ENCODE data around the gene THSD4. TPM values are rescaled to one million over a fixed set of nuclear protein-coding genes. Genes with fewer than 3 reads are reported as not detected.

THSD4 gene
- total RNA-seq, 2 experiments from 2014 or later = not detected

DNA sequence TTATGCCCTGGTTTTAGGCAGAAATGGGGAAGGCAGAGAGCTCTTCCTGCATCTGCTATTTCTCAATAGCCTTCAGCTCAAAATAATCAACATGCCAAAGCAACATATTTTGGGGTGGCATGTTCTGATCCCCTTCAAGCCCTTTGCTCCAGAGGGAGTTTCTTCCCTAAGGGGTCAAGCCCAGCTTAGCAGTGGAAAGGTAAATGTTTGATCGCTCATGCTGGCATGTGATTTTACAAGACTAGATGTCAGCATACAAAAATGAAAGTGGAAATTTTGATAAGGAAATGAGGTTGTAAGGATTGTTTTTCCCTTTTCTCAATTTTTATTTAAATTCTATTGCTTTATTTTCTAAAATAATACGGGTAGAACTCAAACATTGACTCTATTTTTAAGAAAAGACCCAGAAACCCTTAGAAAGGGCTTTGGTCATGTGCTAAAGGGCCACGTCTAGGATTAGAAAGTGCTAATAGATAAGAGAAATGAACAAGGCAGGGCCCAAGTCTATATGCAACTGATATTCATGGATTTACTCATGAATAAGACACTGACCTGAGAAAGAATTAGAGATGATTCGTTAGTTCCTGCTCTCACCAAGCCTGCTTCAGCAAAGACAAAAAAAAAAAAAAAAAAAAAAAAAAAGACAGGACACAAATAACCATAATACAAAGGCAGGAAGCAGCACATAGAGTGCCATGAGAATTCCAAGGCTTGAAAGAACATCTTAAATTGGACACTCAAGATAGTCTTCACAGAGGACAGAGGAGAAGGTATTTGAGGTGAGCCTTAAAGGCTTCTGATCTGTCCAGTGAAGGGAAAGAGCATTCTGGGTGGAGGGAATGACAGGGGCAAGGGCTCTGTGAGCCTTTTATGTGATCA lies 640.1 kb downstream of the THSD4 start:
- Mint-ChIP-seq H3K27ac (no peak overlapping the region), H3K9me3 (ENCODE audit: low read depth) (peaks cover under 1% of the 10 kb centered on the region), H3K27me3 (peaks cover 23% of the 10 kb centered on the region), H3K4me1 (peaks cover 20% of the 10 kb centered on the region), H3K36me3 (no peaks in the 10 kb centered on the region), H3K4me3 (no peak overlapping the region)
- DNase-seq (no peak), ATAC-seq (no peak)
- CTCF ChIA-PET = interaction anchor here (1.0 to 4.8 kb wide), 3 partner anchors 12 to 25 kb away, joined by 4 to 35 read pairs (median 27); no protein-coding TSS in a partner anchor

DNA sequence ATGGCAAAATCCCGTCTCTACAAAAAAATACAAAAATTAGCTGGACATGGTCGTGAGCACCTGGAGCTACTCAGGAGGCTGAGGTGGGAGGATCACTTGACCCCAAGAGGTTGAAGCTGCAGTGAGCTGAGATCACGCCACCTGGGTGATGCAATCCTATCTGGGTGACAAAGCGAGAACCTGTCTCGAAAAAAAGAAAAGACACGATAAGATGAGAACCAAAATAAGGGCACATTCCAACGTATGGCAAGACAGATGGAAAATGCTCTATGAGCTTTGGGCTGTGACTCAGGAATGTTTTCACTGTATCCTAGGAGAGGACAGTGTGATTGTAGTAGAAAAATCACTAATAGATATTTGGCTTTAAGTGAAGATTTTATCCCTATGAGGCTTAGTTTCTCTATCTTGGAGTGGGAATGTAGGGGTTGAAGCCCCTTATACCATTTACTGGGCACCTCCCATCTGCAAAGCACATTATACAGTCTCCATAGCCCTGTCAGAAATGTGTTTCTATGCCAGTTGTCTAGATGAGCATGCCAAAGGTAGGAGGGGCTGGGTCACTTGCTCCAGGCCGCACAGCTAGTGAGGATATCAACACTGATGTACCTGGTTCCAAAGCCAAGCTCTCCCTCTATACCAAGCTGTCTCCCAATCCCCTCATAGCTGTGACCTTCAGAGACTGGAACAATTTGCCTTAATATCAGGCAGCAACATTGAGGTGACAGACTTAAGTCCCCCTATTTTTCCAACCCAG lies 641.5 kb downstream of the THSD4 start:
- Mint-ChIP-seq H3K27me3 (peaks cover 13% of the 10 kb centered on the region), H3K4me3 (no peak overlapping the region), H3K36me3 (peaks cover 4% of the 10 kb centered on the region), H3K27ac (no peak overlapping the region), H3K9me3 (ENCODE audit: low read depth) (peaks cover 10% of the 10 kb centered on the region), H3K4me1 (peaks cover 21% of the 10 kb centered on the region)
- no peak for DNase-seq
- CTCF ChIA-PET = interaction anchor here (1.1 to 1.4 kb wide), 2 partner anchors 23 to 45 kb away, joined by 3 read pairs; no protein-coding TSS in a partner anchor
- no peak for ATAC-seq

DNA sequence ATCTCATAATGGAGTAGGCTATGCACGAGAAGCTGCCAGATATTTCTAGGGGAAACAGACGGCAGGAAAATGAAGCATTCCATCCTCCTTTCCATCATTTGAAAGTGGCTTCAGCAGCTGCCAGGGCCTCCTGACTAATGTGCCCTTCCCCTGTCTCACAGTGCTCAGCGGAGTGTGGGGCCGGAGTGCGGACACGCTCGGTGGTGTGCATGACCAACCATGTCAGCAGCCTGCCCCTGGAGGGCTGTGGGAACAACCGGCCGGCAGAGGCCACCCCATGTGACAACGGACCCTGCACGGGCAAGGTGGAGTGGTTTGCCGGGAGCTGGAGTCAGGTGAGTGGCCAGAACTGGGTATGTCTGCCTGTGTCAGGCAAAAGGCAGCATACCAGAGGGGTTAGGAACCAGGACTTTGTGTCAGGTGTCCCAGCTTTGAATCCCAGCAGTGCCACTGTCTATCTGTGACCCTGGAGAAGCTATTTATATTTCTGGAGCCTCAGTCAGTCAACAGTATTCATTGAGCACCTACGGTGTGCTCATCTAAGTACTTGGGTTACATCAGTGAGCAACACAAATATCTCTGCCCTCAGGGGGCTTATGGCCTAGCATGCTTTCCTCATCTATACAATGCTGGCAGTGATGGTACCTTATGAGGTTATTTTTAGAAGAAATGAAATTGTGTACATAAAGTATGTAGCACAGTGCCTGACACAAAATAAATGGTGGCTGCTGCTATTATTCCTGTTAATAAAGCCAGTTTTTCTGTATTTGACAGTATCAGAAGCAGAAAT lies 642.7 kb downstream of the THSD4 start:
- ATAC-seq (no peak), DNase-seq (no peak)
- Mint-ChIP-seq H3K36me3 (peaks cover 5% of the 10 kb centered on the region), H3K4me3 (no peak overlapping the region), H3K27me3 (peaks cover 7% of the 10 kb centered on the region), H3K9me3 (ENCODE audit: low read depth) (peaks cover 12% of the 10 kb centered on the region), H3K27ac (no peak overlapping the region), H3K4me1 (peaks cover 12% of the 10 kb centered on the region)
- CTCF ChIA-PET = interaction anchor here (1.1 to 1.4 kb wide), 2 partner anchors 22 to 44 kb away, joined by 3 read pairs; no protein-coding TSS in a partner anchor

DNA sequence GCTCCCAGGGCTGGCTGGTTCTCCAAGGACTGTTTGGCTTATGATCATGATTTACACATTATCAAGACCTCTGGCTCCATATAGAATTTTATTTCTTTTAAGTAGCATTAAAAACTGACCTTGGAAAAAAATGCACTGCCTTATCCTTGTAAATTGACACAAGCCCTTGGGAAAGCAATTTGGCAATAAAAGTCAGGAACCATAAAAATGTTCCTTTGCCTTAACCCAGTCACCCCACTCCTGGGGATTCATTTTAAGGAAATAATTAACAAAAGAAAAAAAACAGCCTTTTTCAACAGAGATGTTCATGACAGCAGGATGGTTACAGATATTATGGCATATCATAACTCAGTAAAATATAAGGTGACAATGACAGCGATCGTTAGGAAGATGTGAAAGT lies 643.4 kb downstream of the THSD4 start:
- Mint-ChIP-seq H3K4me1 (peaks cover 6% of the 10 kb centered on the region), H3K27me3 (peaks cover 7% of the 10 kb centered on the region), H3K9me3 (ENCODE audit: low read depth) (peaks cover 12% of the 10 kb centered on the region), H3K4me3 (no peak overlapping the region), H3K36me3 (peaks cover 5% of the 10 kb centered on the region), H3K27ac (no peak overlapping the region)
- DNase-seq (no peak), ATAC-seq (no peak)
- CTCF ChIA-PET = no interaction called here

DNA sequence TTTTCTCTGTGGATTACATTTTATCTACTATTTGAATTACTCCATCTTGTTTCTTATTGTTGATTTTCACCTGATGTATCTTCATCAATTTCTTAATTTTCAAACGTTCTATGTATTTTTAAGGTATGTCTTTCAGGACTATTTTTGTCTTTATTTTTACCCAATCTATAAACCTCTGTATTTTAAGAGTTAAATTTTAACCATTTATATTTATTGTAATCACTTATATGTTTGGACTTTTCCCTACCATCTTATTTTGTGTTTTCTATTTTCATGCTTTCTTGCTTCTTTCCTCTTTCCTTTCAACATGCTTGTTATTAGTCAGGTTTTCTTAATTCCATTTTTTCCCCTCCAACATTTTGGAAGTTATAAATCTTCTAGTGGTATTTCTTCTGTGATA lies 645.6 kb downstream of the THSD4 start:
- peaks cover 12% of the 10 kb centered on the region for H3K9me3 Mint-ChIP-seq (ENCODE audit: low read depth)
- DNase-seq (no peak), ATAC-seq (no peak)
- H3K27me3 Mint-ChIP-seq = peaks cover 11% of the 10 kb centered on the region
- CTCF ChIA-PET = interaction anchor here (1.4 kb wide), 1 partner anchor 9 kb away, joined by 3 read pairs; no protein-coding TSS in a partner anchor
- H3K4me3 Mint-ChIP-seq = no peak overlapping the region
- peaks cover 5% of the 10 kb centered on the region for H3K4me1 Mint-ChIP-seq
- H3K36me3 Mint-ChIP-seq = peaks cover 5% of the 10 kb centered on the region
- H3K27ac Mint-ChIP-seq = no peak overlapping the region

DNA sequence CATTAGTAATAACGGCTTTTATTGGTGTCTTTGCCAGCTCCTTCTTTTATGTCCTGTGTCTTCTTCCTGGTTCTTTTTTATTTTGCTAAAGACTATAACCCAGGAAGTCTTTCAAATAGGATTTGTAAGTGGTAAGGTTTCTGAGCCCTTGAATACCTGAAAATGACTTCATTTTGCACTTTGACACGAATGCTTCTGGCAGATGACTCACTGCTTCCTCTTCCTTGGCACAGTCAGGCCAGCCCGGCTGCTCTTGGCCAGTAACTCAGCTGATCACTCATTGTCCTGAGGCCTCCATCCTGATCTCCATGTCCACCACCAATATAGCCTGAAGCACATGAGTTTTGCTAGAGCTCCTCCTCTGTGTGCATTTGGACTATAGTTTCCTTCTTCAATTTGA lies 646.4 kb downstream of the THSD4 start:
- peaks cover 5% of the 10 kb centered on the region for H3K4me1 Mint-ChIP-seq
- H3K27ac Mint-ChIP-seq = no peak overlapping the region
- H3K36me3 Mint-ChIP-seq = peaks cover 5% of the 10 kb centered on the region
- ATAC-seq (no peak), DNase-seq (no peak)
- H3K9me3 Mint-ChIP-seq (ENCODE audit: low read depth) = peaks cover 12% of the 10 kb centered on the region
- CTCF ChIA-PET = interaction anchor here (1.4 kb wide), 1 partner anchor 10 kb away, joined by 3 read pairs; no protein-coding TSS in a partner anchor
- H3K27me3 Mint-ChIP-seq = peaks cover 16% of the 10 kb centered on the region
- no peak overlapping the region for H3K4me3 Mint-ChIP-seq

DNA sequence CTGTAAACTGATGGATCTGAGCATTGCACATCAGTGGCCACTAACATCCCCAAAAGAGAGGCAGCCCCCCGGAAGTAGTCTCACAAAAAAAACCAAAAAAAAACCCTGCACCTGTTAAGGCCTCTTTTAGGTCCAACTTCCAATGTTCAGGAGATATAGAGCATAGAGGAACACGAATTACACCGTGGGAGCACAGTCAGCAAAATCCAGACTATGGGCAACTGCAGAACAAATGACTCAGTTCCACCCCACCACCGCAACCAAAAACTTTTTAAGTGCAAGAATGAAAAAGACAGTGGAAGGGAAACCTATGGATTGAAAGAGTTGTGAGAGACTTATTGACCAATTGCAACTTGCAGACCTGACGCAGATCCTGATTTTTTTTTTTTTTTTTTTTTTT lies 652.9 kb downstream of the THSD4 start:
- ATAC-seq = no peak
- Mint-ChIP-seq H3K4me3 (no peak overlapping the region), H3K27me3 (peaks cover 24% of the 10 kb centered on the region), H3K9me3 (ENCODE audit: low read depth) (no peaks in the 10 kb centered on the region), H3K4me1 (no peaks in the 10 kb centered on the region), H3K36me3 (no peaks in the 10 kb centered on the region), H3K27ac (no peak overlapping the region)
- CTCF ChIA-PET = no interaction called here
- no peak for DNase-seq

DNA sequence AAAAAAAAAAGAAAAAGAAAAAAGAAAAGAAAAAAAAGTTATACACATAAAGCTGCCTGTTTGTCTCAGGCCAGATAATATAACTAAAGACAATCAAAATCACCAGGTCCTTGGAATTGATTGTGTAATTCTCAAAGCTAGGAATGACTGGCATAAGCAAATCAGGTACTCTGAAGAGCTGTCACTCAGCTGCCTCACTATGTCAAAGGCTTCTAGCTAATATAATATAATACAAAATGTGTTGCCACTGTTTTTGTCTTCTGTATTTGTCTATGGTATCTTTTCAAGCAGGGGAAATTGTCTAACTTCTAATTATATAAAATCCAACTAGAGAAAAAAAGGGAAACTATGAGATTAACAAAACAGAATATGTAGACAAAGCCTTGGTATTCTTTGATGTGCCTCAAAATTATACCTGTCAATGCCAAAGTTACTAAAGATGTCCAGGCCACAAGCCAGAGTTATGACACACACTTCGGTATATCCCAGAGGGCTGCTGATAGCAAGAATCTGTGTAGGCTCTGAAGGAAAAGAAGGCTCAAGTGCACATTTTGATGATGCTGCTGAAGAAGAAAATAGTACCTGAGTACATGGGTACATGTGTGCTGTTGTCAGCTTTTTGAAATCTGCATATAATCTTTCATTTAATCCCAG lies 658.1 kb downstream of the THSD4 start:
- Mint-ChIP-seq H3K4me3 (no peak overlapping the region), H3K4me1 (peaks cover under 1% of the 10 kb centered on the region), H3K27me3 (peaks cover under 1% of the 10 kb centered on the region), H3K9me3 (ENCODE audit: low read depth) (no peaks in the 10 kb centered on the region), H3K36me3 (no peaks in the 10 kb centered on the region), H3K27ac (no peak overlapping the region)
- DNase-seq (no peak), ATAC-seq (no peak)
- CTCF ChIA-PET = interaction anchor here (0.7 to 3.7 kb wide), 3 partner anchors 23 to 383 kb away, joined by 3 to 9 read pairs (median 5); no protein-coding TSS in a partner anchor

DNA sequence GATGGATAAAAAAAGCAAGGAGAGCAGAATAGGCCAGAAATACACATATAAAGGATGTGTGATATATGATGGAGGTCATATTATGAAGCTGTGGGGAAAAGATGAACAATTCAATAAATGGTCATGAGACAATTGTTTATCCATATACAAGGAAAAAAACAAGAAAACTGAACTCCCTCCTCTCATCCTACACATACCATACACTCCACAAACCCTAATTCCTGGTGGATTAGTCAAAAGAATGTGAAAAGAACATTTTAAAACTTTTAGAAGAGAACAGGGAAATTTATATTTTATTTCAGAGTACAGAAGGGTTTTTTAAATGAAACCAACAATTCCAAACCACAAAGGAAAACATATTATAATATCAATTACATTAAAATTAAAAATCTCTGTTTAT lies 660.6 kb downstream of the THSD4 start:
- no peak for ATAC-seq
- Mint-ChIP-seq H3K4me1 (peaks cover 14% of the 10 kb centered on the region), H3K27me3 (no peaks in the 10 kb centered on the region), H3K4me3 (no peak overlapping the region), H3K9me3 (ENCODE audit: low read depth) (no peaks in the 10 kb centered on the region), H3K36me3 (no peaks in the 10 kb centered on the region), H3K27ac (no peak overlapping the region)
- no peak for DNase-seq
- CTCF ChIA-PET = no interaction called here

DNA sequence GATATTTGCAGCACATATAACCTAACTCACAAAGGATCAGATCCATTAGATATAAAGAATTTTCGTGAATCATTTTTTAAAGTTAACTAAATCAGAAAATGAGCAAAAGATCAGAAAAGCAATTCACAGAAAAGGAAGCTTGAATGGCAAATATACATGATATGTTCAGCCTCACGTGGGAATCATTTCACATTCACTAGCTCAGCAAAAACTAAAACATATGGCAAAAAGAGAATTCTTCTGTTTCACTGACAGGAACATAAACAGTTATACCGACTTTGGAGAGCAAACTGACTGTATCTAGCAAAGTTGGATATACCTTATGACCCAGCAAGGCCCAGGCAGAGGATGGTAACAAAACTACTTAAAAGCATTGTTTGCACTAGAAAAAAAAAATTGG lies 661.0 kb downstream of the THSD4 start:
- no peaks in the 10 kb centered on the region for H3K27me3 Mint-ChIP-seq
- DNase-seq (no peak), ATAC-seq (no peak)
- H3K27ac Mint-ChIP-seq = no peak overlapping the region
- H3K4me3 Mint-ChIP-seq = no peak overlapping the region
- no peaks in the 10 kb centered on the region for H3K36me3 Mint-ChIP-seq
- no peaks in the 10 kb centered on the region for H3K9me3 Mint-ChIP-seq (ENCODE audit: low read depth)
- H3K4me1 Mint-ChIP-seq = peaks cover 18% of the 10 kb centered on the region
- CTCF ChIA-PET = no interaction called here

DNA sequence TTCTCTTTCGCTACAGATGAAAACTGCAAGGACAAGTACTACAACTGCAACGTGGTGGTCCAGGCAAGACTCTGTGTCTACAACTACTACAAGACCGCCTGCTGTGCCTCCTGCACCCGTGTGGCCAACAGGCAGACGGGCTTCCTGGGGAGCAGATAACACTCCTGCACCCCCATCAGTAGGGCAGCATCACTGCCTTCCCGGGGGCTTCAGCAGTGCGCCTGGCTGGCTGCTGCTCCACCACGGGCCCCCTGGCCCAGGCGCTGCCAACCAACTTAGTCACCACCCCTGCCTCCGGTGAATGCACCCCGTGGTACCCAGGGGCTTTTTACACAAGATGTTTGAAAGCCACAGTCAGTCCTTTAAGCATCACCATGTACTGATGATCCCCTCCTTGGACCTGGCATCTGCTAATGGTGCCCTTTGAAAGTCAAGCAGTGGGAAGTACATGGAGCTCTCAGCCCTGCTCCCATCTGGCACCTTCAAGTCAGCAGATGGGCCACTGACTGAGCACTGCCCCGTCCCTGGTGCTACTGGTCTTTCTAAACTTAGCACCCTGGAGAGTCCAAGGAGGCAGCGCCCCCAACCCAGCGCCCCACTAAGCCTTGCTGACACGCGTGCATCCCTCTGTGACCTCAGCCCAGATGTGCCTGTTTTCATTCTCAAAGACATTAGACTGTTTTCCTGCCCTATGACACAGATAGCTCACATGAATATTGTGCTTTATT lies 662.1 kb downstream of the THSD4 start:
- no peak overlapping the region for H3K4me3 Mint-ChIP-seq
- H3K4me1 Mint-ChIP-seq = peaks cover 24% of the 10 kb centered on the region
- DNase-seq = no peak
- H3K27me3 Mint-ChIP-seq = no peaks in the 10 kb centered on the region
- H3K9me3 Mint-ChIP-seq (ENCODE audit: low read depth) = no peaks in the 10 kb centered on the region
- H3K27ac Mint-ChIP-seq = no peak overlapping the region
- CTCF ChIA-PET = interaction anchor here (0.9 to 4.8 kb wide), 3 partner anchors 22 to 34 kb away, joined by 3 to 36 read pairs (median 3); no protein-coding TSS in a partner anchor
- H3K36me3 Mint-ChIP-seq = no peaks in the 10 kb centered on the region
- no peak for ATAC-seq

Data from activated CD8-positive, alpha-beta memory T cell treated with anti-CD3 and anti-CD28 coated beads, Interleukin-2, amount 10 ng/mL, durations not matched to agents 7 days and 5 days (primary cell).